Endothelial cell of umbilical vein (primary cell): ENCODE data around the gene AHI1. TPM values are rescaled to one million over a fixed set of nuclear protein-coding genes. Genes with fewer than 3 reads are reported as not detected.

Source experiments
- BruUV-seq: library from RNA; stranded (reverse); fragments of 400-500 nt; replicated peaks from 2 replicates; lab custom pipeline; 2021; lab: Mats Ljungman, UMichigan
- CTCF ChIA-PET: fragments of 300-600, 350-600 bp; sonication (Branson Sonifier 250); formaldehyde crosslinking; loops from one replicate; lab custom pipeline; 2021; ENCODE audit warnings: antibody characterized with exemption, inconsistent platforms; lab: Charles Lee
- POLR2A ChIA-PET: fragments of 300-600, 350-600 bp; sonication (Branson Sonifier 250); formaldehyde crosslinking; loops from one replicate; lab custom pipeline; 2021; ENCODE audit warnings: antibody characterized with exemption, inconsistent platforms; lab: Charles Lee
- DNase-seq: peaks from one replicate; pipeline ENCODE4 v3.0.0-alpha.2; 2011; ENCODE audit warnings: low read depth, low spot score
- FAIRE-seq: peaks from 2 replicates; lab custom pipeline; 2011; peaks lifted over from hg19 to GRCh38; lab: Jason Lieb, UNC
- H2AFZ ChIP-seq: 2 replicates; pipeline ENCODE4 v1.6.0; 2012; ENCODE audit warnings: low read depth, low read length, control low read depth, inconsistent platforms
- H3K27ac ChIP-seq: 2 replicates; pipeline ENCODE4 v1.5.1; 2011; ENCODE audit warnings: low read depth, mild to moderate bottlenecking, control low read depth, low read length, moderate library complexity; ENCODE audit not compliant: insufficient read depth
- H3K27me3 ChIP-seq, 2 experiments: 2 replicates each; pipeline versions ENCODE4 v1.6.0 to v1.6.1; 2011; ENCODE audit warnings: low read length in 2 of 2, mixed read lengths in 1 of 2; ENCODE audit not compliant: control insufficient read depth in 2 of 2, insufficient read depth in 2 of 2
- H3K36me3 ChIP-seq, 2 experiments: 2 replicates in 1 of 2; 3 replicates in 1 of 2; pipeline ENCODE4 v1.5.1; 2011; ENCODE audit warnings: low read length in 2 of 2, mild to moderate bottlenecking in 1 of 2, moderate library complexity in 1 of 2; ENCODE audit not compliant: control insufficient read depth in 2 of 2, insufficient read depth in 2 of 2; ENCODE audit errors: extremely low read depth in 1 of 2
- H3K4me1 ChIP-seq: 3 replicates; pipeline ENCODE4 v1.5.1; 2011; ENCODE audit warnings: mild to moderate bottlenecking, low read length; ENCODE audit not compliant: control insufficient read depth, insufficient read depth; ENCODE audit errors: extremely low read depth
- H3K4me2 ChIP-seq: 2 replicates; pipeline ENCODE4 v1.6.1; 2011; ENCODE audit warnings: low read length, control low read depth, mixed read lengths; ENCODE audit not compliant: insufficient read depth
- H3K4me3 ChIP-seq, 3 experiments: fragments of 200-600 bp in 1 of 3; sonication (generic), shearing (Covaris generic) in 1 of 3; replicated peaks in 1 of 3; 2 replicates each; pipeline ENCODE4 v1.5.1; 2011 to 2016; ENCODE audit warnings: control low read depth in 3 of 3, low read length in 3 of 3, mild to moderate bottlenecking in 2 of 3, inconsistent platforms in 1 of 3, low read depth in 1 of 3, moderate library complexity in 1 of 3; ENCODE audit not compliant: insufficient read depth in 1 of 3
- H3K79me2 ChIP-seq: 2 replicates; pipeline ENCODE4 v1.6.0; 2012; ENCODE audit warnings: low read length, inconsistent platforms; ENCODE audit not compliant: control insufficient read depth, insufficient read depth
- H3K9ac ChIP-seq: replicated peaks from 2 replicates; pipeline ENCODE3; 2011; ENCODE audit warnings: low read length, control low read depth; ENCODE audit not compliant: insufficient read depth; ENCODE audit errors: extremely low read depth
- H3K9me1 ChIP-seq: replicated peaks from 3 replicates; pipeline ENCODE4 v1.6.0; 2011; ENCODE audit warnings: mild to moderate bottlenecking, low read length; ENCODE audit not compliant: control insufficient read depth, insufficient read depth; ENCODE audit errors: extremely low read depth
- H3K9me3 ChIP-seq: replicated peaks from 2 replicates; pipeline ENCODE4 v1.5.1; 2012; ENCODE audit warnings: low read length, inconsistent platforms; ENCODE audit not compliant: control insufficient read depth, insufficient read depth
- H4K20me1 ChIP-seq: replicated peaks from 2 replicates; pipeline ENCODE3; 2011; ENCODE audit warnings: mild to moderate bottlenecking, low read length; ENCODE audit not compliant: control insufficient read depth, insufficient read depth; ENCODE audit errors: extremely low read depth
- CTCF ChIP-seq, 2 donors: IDR thresholded peaks; 1 replicate in 1 of 2; 2 replicates in 1 of 2; pipeline ENCODE4 v1.5.1; 2011; ENCODE audit warnings: low read length in 2 of 2, mild to moderate bottlenecking in 2 of 2, moderate library complexity in 2 of 2, control low read depth in 1 of 2, inconsistent platforms in 1 of 2, low read depth in 1 of 2; ENCODE audit not compliant: insufficient read depth in 1 of 2; ENCODE audit errors: extremely low read depth in 1 of 2
- EZH2 ChIP-seq: IDR thresholded peaks from 2 replicates; pipeline ENCODE4 v1.6.1; 2012; ENCODE audit warnings: borderline replicate concordance, low read depth, mild to moderate bottlenecking, moderate library complexity, low read length, inconsistent platforms; ENCODE audit not compliant: severe bottlenecking
- FOS ChIP-seq: IDR thresholded peaks from 2 replicates; pipeline ENCODE4 v1.6.1; 2011; ENCODE audit warnings: mild to moderate bottlenecking, low read length, moderate library complexity, borderline replicate concordance; ENCODE audit not compliant: insufficient read depth
- GATA2 ChIP-seq: IDR thresholded peaks from 2 replicates; pipeline ENCODE4 v1.7.0; 2011; ENCODE audit warnings: low read depth, mild to moderate bottlenecking, moderate library complexity, mixed read lengths, low read length; ENCODE audit not compliant: insufficient read length, insufficient read depth
- JUN ChIP-seq: IDR thresholded peaks from 2 replicates; pipeline ENCODE4 v1.6.1; 2011; ENCODE audit warnings: borderline replicate concordance, low read depth; ENCODE audit not compliant: insufficient read length, insufficient read depth
- MAX ChIP-seq: IDR thresholded peaks from 2 replicates; pipeline ENCODE4 v1.6.1; 2011; ENCODE audit not compliant: insufficient read depth, insufficient read length
- MYC ChIP-seq: IDR thresholded peaks from one replicate; pipeline ENCODE4 v1.6.1; 2011; ENCODE audit warnings: mild to moderate bottlenecking, low read depth, low read length
- POLR2A ChIP-seq: IDR thresholded peaks from 2 replicates; pipeline ENCODE4 v1.6.1; 2012; ENCODE audit warnings: low read depth, mild to moderate bottlenecking, control low read depth, low read length
- POLR2AphosphoS5 ChIP-seq: IDR thresholded peaks from 2 replicates; pipeline ENCODE4 v1.6.1; 2012; ENCODE audit warnings: low read depth, mild to moderate bottlenecking, control low read depth, low read length, moderate library complexity; ENCODE audit not compliant: insufficient read depth
- dilution Hi-C: fragments of 300-500 bp; cut with MboI; formaldehyde crosslinking; loops from one replicate; pipeline ENCODE4 v1.15.0; 2019; ENCODE audit warnings: low sequenced_read_pairs; ENCODE audit not compliant: extremely low pct_ligation_motif_present
- intact Hi-C: fragments of 100-400 bp; cut with micrococcal nuclease; formaldehyde crosslinking; loops from one replicate; pipeline ENCODE4 v1.10.0; 2022
- polyA plus RNA-seq, 4 experiments: library from polyadenylated mRNA; depleted of rRNA in 3 of 4; stranded (reverse) in 3 of 4; unstranded in 1 of 4; fragments of >200 nt; gene quantifications; 2 replicates each; pipeline versions ENCODE4 v1.2.1 to v1.2.3, GENCODE V29; 2011 to 2012; ENCODE audit warnings: missing spikeins in 1 of 4
- total RNA-seq: library from RNA; stranded (reverse); gene quantifications from 2 replicates; pipeline ENCODE4 v1.2.3, GENCODE V29; 2021

AHI1 gene
- total and polyA plus RNA-seq, 2 donors (not counting 3 experiments of a cell fraction or from before 2014, with no cell fraction given): 5.1 to 20.7 TPM

GRCh38 chr6:135458051-135458450 is 39.5 kb downstream of the AHI1 start:
- intact Hi-C loops: loop anchor here (10.0 kb wide), 1 partner anchor 447 kb away; no protein-coding TSS in a partner anchor
- H3K4me2 ChIP-seq: no peak overlapping the region
- dilution Hi-C loops: no loop called here
- no peaks in the 10 kb centered on the region for H3K9me3 ChIP-seq
- H4K20me1 ChIP-seq: no peaks in the 10 kb centered on the region
- H3K79me2 ChIP-seq: no peaks in the 10 kb centered on the region
- H3K4me1 ChIP-seq: no peaks in the 10 kb centered on the region
- no peaks in the 10 kb centered on the region for H3K9me1 ChIP-seq
- TF ChIP-seq MAX: no peak
- TF ChIP-seq POLR2A: no peak
- no peak for TF ChIP-seq FOS
- no peak for TF ChIP-seq JUN
- TF ChIP-seq GATA2: no peak
- TF ChIP-seq EZH2: no peak
- TF ChIP-seq MYC: no peak
- TF ChIP-seq CTCF (IDR thresholded peaks at IDR 0.05; ENCODE audit: extremely low read depth in 1 of 2, insufficient read depth in 1 of 2, low read depth in 1 of 2, low read length in 2 of 2): no peak
- TF ChIP-seq POLR2AphosphoS5: no peak
- no peak overlapping the region for H3K27ac ChIP-seq
- FAIRE-seq (no peak), DNase-seq (no peak)
- ChIA-PET CTCF (interaction anchor here (0.9 kb wide), 1 partner anchor 768 kb away, joined by 3 read pairs; no protein-coding TSS in a partner anchor), POLR2A (no interaction called here)
- BruUV-seq: no TSS peak
- peaks cover 0 to 4% of the 10 kb centered on the region in 2 experiments for H3K36me3 ChIP-seq
- no peak overlapping the region for H3K9ac ChIP-seq
- no peak overlapping the region for H2AFZ ChIP-seq
- no peak overlapping the region for H3K4me3 ChIP-seq
- no peaks in the 10 kb centered on the region for H3K27me3 ChIP-seq
